ENCODE data around the gene LYRM1.

Gene LYRM1

GRCh38 chr16:20894388-20894787, 6.2 kb upstream of the LYRM1 start:
- no peaks in the 10 kb centered on the region for H3K27me3 ChIP-seq (replicated peaks)
- H3K36me3 ChIP-seq (replicated peaks) = peaks cover 8% of the 10 kb centered on the region
- DNase-seq = no peak
- no peak overlapping the region for H3K27ac ChIP-seq
- in situ Hi-C loops (cut with HindIII; ENCODE audit: low pct_ligation_motif_present, low sequenced_read_pairs) = no loop called here
- no peak for TF ChIP-seq CTCF (IDR thresholded peaks at IDR 0.05; ENCODE audit: low read depth, low read length, missing control alignments)
- no peak overlapping the region for H3K4me3 ChIP-seq (ENCODE audit: low read depth, low read length)

GRCh38 chr16:20897253-20897897, 3.2 kb upstream of the LYRM1 start:
- Histone ChIP-seq H3K36me3 (replicated peaks) (peaks cover 8% of the 10 kb centered on the region), H3K4me3 (ENCODE audit: low read depth, low read length) (no peak overlapping the region), H3K27ac (peak overlapping the region; percentile 11), H3K27me3 (replicated peaks) (no peaks in the 10 kb centered on the region)
- no peak for TF ChIP-seq CTCF (IDR thresholded peaks at IDR 0.05; ENCODE audit: low read depth, low read length, missing control alignments)
- in situ Hi-C loops (cut with HindIII; ENCODE audit: low pct_ligation_motif_present, low sequenced_read_pairs) = no loop called here
- peak; percentile 36 for DNase-seq

GRCh38 chr16:20897922-20898321, 2.6 kb upstream of the LYRM1 start:
- TF ChIP-seq CTCF (IDR thresholded peaks at IDR 0.05; ENCODE audit: low read depth, low read length, missing control alignments) = no peak
- in situ Hi-C loops (cut with HindIII; ENCODE audit: low pct_ligation_motif_present, low sequenced_read_pairs) = no loop called here
- no peak for DNase-seq
- H3K4me3 ChIP-seq (ENCODE audit: low read depth, low read length) = no peak overlapping the region
- no peaks in the 10 kb centered on the region for H3K27me3 ChIP-seq (replicated peaks)
- H3K36me3 ChIP-seq (replicated peaks) = peaks cover 8% of the 10 kb centered on the region
- peak overlapping the region; percentile 11 for H3K27ac ChIP-seq

- peak overlapping the region; percentile 97 for H3K27ac ChIP-seq
- no peaks in the 10 kb centered on the region for H3K27me3 ChIP-seq (replicated peaks)
- no peak for TF ChIP-seq CTCF (IDR thresholded peaks at IDR 0.05; ENCODE audit: low read depth, low read length, missing control alignments)
- H3K36me3 ChIP-seq (replicated peaks) = peaks cover 6% of the 10 kb centered on the region
- DNase-seq = peak; percentile 50
- in situ Hi-C loops (cut with HindIII; ENCODE audit: low pct_ligation_motif_present, low sequenced_read_pairs) = no loop called here
- peak overlapping the region; percentile 92 for H3K4me3 ChIP-seq (ENCODE audit: low read depth, low read length)
Measured at GRCh38 chr16:20899071-20899470, 1.5 kb upstream of the LYRM1 start.

- peaks cover 6% of the 10 kb centered on the region for H3K36me3 ChIP-seq (replicated peaks)
- TF ChIP-seq CTCF (IDR thresholded peaks at IDR 0.05; ENCODE audit: low read depth, low read length, missing control alignments) = no peak
- peak overlapping the region; percentile 97 for H3K27ac ChIP-seq
- no peaks in the 10 kb centered on the region for H3K27me3 ChIP-seq (replicated peaks)
- in situ Hi-C loops (cut with HindIII; ENCODE audit: low pct_ligation_motif_present, low sequenced_read_pairs) = no loop called here
- DNase-seq = no peak
- H3K4me3 ChIP-seq (ENCODE audit: low read depth, low read length) = peak overlapping the region; percentile 92
Measured at GRCh38 chr16:20899477-20900298, 883 bp upstream of the LYRM1 start.
